Kidney epithelial cell (primary cell): ENCODE measurements around the gene NR5A2. TPM values are rescaled to one million over a fixed set of nuclear protein-coding genes. Genes with fewer than 3 reads are reported as not detected.

Experiments used
- DNase-seq: peaks from one replicate; pipeline ENCODE4 v3.0.0-alpha.2; 2010; ENCODE audit warnings: low read depth
- H3K27me3 ChIP-seq: 2 replicates; pipeline ENCODE4 v1.6.0; 2011; ENCODE audit warnings: low read length; ENCODE audit not compliant: control insufficient read depth, insufficient read depth
- H3K36me3 ChIP-seq: 2 replicates; pipeline ENCODE4 v1.5.1; 2011; ENCODE audit warnings: low read length; ENCODE audit not compliant: control insufficient read depth, insufficient read depth
- H3K4me3 ChIP-seq: 2 replicates; pipeline ENCODE4 v1.5.1; 2011; ENCODE audit warnings: low read depth, mild to moderate bottlenecking, control low read depth, low read length
- total RNA-seq: library from RNA; depleted of rRNA; stranded (reverse); fragments of >200 nt; gene quantifications from 2 replicates; pipeline ENCODE4 v1.2.3, GENCODE V29; 2015
- TF ChIP-seq, protein P1 (sequence below): IDR thresholded peaks from 2 replicates; pipeline ENCODE4 v1.5.1; 2011; ENCODE audit warnings: mild to moderate bottlenecking, moderate library complexity, low read length, control low read depth, inconsistent platforms; ENCODE audit not compliant: insufficient read depth, poor library complexity, severe bottlenecking

NR5A2 gene
- total RNA-seq, 1 donor from 2014 or later: not detected

- TF ChIP-seq, protein P1, sequence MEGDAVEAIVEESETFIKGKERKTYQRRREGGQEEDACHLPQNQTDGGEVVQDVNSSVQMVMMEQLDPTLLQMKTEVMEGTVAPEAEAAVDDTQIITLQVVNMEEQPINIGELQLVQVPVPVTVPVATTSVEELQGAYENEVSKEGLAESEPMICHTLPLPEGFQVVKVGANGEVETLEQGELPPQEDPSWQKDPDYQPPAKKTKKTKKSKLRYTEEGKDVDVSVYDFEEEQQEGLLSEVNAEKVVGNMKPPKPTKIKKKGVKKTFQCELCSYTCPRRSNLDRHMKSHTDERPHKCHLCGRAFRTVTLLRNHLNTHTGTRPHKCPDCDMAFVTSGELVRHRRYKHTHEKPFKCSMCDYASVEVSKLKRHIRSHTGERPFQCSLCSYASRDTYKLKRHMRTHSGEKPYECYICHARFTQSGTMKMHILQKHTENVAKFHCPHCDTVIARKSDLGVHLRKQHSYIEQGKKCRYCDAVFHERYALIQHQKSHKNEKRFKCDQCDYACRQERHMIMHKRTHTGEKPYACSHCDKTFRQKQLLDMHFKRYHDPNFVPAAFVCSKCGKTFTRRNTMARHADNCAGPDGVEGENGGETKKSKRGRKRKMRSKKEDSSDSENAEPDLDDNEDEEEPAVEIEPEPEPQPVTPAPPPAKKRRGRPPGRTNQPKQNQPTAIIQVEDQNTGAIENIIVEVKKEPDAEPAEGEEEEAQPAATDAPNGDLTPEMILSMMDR: peak; percentile 28
- Histone ChIP-seq H3K4me3 (no peak overlapping the region), H3K27me3 (peaks cover 84% of the 10 kb centered on the region), H3K36me3 (no peaks in the 10 kb centered on the region)
- no peak for DNase-seq
These were observed 6.2 kb downstream of the NR5A2 start for GRCh38 chr1:200033511-200034261.

- DNase-seq: no peak
- Histone ChIP-seq H3K4me3 (no peak overlapping the region), H3K36me3 (no peaks in the 10 kb centered on the region), H3K27me3 (peaks cover 84% of the 10 kb centered on the region)
- TF ChIP-seq, protein P1: no peak
These were observed 6.7 kb downstream of the NR5A2 start for GRCh38 chr1:200034262-200034557.

DNA sequence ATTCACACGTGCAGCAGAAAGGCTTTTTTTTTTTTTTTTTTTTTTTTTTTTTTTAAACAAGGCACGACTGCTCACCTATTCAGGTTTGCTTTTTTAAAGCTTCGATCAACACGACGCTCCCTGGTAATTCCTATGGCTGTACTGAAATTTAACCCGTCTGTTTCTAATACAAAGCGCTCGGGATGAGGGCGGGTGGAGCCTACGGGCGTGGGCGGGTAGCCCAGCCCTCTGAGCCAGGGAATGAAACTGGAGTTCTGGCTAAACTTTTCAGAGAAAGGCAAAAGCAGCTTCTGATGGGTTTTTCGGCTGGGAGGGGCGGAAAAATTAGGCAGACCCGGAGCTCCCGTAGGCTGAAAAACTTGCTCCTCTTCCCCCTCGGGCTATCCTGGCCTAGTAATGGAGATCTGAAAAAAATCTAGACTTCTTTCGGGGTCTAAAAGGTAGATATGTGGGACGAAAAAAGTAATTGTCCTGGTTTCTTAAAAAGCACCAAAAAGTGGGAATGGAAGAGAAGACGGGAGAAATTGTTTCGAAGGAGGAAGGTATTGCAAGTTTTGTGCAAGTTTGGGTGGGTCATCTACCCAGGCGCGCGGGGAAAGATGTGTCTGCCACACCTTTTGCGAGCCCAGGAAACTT, 7.4 kb downstream of the NR5A2 start:
- Histone ChIP-seq H3K4me3 (no peak overlapping the region), H3K36me3 (no peaks in the 10 kb centered on the region), H3K27me3 (peaks cover 84% of the 10 kb centered on the region)
- no peak for DNase-seq
- TF ChIP-seq, protein P1: no peak

DNA sequence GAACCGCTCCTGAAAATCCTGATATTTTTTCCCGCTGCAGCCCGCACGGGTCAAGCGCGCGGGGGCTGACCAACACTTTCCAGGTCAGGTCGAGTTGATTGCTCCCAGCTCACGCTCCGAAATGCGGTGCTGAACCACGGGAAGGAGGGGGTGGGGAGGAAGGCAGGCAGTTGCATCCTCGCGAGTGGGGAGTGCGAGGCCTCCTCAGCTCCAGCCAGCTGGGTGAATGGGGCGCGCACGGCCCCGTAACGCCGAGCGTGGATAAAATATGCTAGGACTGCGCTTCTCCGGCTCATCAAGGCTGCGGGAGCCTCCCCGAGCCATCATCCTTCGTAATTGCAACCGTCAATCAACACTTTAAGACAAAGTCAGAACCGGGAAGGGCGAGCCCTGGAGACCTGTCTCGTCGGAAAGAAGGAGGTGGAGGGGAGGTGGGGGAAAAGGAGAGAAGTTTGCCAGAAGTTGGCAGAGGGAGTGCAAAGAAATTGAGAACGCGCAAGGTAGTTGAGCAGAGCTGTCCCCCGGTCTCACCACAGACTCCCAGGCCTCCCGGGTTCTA, 8.0 kb downstream of the NR5A2 start:
- no peaks in the 10 kb centered on the region for H3K36me3 ChIP-seq
- no peak for DNase-seq

DNA sequence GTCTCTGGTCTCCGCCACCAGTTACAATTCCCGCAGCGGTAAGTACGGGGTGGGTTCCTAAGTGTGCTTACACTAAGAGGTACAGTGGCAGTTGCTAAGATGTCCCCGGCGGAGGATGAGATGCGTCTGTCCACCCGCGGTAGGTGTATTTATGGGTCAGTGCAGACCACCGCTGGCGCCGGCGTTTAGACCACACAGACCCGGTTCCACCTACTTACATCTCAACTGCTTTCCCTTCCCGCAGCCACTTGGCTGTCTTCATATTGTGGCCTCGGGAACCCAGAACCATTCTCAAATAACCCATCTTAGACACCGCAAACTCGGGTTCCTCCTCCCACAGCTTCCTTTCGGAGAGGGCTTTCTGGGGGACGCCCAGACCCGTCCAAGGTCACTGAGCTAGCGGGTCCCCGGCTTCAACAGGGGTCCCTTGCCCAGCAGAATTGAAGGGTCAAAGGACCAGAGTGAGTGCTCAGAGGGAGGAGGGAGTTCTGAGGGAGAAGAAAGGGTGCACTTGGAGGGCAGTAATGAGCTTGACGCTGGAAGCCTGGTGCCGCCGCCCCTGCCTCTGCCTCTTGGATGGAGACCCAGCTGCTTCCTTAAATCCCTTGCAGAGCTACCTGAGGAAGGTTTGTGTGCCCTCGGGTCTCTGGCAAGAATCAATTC, 8.6 kb downstream of the NR5A2 start:
- DNase-seq: no peak
- Histone ChIP-seq H3K27me3 (peaks cover 89% of the 10 kb centered on the region), H3K36me3 (no peaks in the 10 kb centered on the region), H3K4me3 (no peak overlapping the region)
- TF ChIP-seq, protein P1: no peak

More for the DNA sequence above, 8.0 kb downstream of the NR5A2 start:
- H3K27me3 ChIP-seq: peaks cover 87% of the 10 kb centered on the region
- TF ChIP-seq, protein P1: no peak
- H3K4me3 ChIP-seq: no peak overlapping the region
